ENCODE results near the gene RNF223. TPM values are rescaled to one million over a fixed set of nuclear protein-coding genes. Genes with fewer than 3 reads are reported as not detected.

RNF223 gene
- total RNA-seq, 1 donor from 2014 or later = 7.5 TPM

DNA sequence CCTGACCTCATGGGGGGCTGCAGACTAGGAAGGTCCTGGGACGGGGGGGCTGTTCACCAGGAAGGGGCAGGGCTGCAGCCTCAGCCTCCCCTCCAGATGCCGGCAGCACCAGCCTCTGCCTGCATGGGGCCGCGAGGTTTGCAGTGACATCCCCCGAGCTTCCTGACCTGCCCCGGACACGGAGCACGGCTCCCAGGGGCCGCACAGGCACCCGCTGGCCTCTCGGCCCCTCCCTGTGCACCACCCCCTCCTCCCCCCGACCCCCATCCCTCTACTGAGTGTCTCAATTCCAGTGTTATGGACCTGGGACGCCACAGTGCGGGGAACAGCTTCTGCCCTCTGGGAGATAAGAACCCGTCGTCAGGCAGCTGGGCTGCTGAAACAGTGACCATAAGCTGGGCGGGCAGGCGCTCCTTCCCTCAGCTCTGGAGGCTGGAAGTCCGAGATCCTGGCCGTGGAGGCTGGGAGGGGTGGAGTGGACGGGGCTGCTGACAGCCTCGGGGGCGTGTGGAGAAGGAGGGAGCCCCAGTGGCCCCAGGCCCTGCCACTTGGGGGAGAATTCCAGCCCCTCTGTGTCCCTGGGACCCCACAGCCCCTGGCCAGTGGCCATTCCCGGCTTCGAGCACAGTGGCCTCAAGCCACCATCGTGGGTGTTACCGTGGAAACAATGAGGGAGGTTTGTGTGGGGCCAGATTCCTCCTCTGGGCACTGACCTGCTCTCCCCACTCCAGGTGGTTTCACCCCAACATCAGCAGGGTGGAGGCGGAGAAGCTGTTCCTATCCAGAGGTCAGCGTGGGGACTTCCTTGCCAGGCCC, 11.6 kb downstream of the RNF223 start:
- TF ChIP-seq, protein P1, sequence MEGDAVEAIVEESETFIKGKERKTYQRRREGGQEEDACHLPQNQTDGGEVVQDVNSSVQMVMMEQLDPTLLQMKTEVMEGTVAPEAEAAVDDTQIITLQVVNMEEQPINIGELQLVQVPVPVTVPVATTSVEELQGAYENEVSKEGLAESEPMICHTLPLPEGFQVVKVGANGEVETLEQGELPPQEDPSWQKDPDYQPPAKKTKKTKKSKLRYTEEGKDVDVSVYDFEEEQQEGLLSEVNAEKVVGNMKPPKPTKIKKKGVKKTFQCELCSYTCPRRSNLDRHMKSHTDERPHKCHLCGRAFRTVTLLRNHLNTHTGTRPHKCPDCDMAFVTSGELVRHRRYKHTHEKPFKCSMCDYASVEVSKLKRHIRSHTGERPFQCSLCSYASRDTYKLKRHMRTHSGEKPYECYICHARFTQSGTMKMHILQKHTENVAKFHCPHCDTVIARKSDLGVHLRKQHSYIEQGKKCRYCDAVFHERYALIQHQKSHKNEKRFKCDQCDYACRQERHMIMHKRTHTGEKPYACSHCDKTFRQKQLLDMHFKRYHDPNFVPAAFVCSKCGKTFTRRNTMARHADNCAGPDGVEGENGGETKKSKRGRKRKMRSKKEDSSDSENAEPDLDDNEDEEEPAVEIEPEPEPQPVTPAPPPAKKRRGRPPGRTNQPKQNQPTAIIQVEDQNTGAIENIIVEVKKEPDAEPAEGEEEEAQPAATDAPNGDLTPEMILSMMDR (IDR thresholded peaks at IDR 0.05; ENCODE audit: insufficient read depth, low read length, poor library complexity, severe bottlenecking) = no peak
- Histone ChIP-seq H3K27me3 (ENCODE audit: control insufficient read depth, insufficient read depth, low read length) (peaks cover 2% of the 10 kb centered on the region), H3K36me3 (ENCODE audit: control insufficient read depth, insufficient read depth, low read length) (no peaks in the 10 kb centered on the region), H3K4me3 (ENCODE audit: low read depth, low read length) (no peak overlapping the region)
- DNase-seq (ENCODE audit: low read depth) = no peak

DNA sequence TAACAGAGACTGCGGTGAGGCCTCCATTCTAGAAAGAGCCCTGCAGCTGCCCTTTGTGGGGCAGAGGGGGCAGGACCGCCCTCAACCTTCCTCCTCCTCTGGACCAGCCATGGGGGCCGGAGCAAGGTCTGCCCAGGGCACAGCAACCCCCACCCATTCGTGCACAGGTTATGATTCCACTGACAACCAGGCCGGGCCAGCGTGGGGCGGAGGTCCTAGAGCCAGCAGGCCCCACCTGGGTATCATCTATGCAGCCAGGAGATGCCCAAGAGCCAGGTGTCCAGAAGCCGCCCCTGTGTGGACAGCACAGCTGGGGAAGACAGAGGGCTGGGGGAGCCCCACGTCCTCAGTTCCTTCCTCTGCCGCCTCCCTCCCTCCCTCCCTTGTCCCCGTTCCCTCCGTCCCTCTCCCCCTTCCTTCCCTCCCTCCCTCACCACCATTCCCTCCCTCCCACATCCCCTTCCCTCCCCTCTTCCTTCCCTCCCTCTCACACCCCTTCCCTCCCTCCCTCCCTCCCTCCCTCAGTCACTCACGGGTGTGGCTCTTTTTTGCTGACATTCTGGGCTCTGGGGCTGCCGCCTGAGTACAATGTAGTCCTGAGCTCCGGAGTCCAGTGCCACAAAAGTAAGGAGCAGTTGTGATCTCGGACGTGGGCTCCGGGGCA, 12.3 kb downstream of the RNF223 start:
- Histone ChIP-seq H3K4me3 (ENCODE audit: low read depth, low read length) (no peak overlapping the region), H3K36me3 (ENCODE audit: control insufficient read depth, insufficient read depth, low read length) (no peaks in the 10 kb centered on the region), H3K27me3 (ENCODE audit: control insufficient read depth, insufficient read depth, low read length) (peaks cover 2% of the 10 kb centered on the region)
- TF ChIP-seq, protein P1 (IDR thresholded peaks at IDR 0.05; ENCODE audit: insufficient read depth, low read length, poor library complexity, severe bottlenecking) = no peak
- DNase-seq (ENCODE audit: low read depth) = no peak

DNA sequence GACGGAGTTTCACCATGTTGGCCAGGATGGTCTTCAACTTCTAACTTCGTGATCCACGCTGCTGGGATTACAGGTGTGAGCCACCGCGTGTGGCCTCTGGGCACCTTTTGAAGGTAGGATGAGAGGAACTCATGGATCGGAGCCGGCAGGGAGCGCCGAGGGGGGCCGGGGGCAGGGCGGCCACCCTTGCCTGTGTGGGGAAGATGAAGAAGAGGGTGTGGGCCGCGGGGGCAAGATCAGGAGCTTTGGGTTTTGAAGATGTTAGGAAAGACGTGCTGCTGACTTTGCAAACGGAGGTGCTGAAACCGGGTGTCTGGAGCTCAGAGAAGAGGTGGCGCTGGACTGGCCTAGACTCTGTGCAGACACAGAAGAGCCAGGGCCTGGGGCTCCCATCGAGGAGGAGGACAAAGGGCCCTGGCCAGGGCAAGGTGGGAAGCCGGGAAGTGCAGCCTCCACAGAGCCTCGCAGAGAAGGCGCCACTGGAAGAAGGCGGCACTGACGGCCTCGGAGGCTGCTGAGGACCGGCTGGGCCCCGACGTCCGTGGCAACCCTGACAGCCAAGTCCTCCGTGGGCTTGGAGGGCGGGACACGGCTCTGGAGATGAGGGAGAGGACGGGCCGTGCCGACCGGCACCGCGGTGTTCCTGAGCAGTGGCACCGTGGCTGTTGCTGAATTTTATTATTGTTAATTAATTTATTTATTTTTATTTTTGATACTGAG, 13.7 kb downstream of the RNF223 start:
- H3K27me3 ChIP-seq (ENCODE audit: control insufficient read depth, insufficient read depth, low read length) = peaks cover 2% of the 10 kb centered on the region
- no peak for DNase-seq (ENCODE audit: low read depth)
- peak overlapping the region; percentile 16 for H3K4me3 ChIP-seq (ENCODE audit: low read depth, low read length)
- no peaks in the 10 kb centered on the region for H3K36me3 ChIP-seq (ENCODE audit: control insufficient read depth, insufficient read depth, low read length)
- TF ChIP-seq, protein P1 (IDR thresholded peaks at IDR 0.05; ENCODE audit: insufficient read depth, low read length, poor library complexity, severe bottlenecking) = no peak

DNA sequence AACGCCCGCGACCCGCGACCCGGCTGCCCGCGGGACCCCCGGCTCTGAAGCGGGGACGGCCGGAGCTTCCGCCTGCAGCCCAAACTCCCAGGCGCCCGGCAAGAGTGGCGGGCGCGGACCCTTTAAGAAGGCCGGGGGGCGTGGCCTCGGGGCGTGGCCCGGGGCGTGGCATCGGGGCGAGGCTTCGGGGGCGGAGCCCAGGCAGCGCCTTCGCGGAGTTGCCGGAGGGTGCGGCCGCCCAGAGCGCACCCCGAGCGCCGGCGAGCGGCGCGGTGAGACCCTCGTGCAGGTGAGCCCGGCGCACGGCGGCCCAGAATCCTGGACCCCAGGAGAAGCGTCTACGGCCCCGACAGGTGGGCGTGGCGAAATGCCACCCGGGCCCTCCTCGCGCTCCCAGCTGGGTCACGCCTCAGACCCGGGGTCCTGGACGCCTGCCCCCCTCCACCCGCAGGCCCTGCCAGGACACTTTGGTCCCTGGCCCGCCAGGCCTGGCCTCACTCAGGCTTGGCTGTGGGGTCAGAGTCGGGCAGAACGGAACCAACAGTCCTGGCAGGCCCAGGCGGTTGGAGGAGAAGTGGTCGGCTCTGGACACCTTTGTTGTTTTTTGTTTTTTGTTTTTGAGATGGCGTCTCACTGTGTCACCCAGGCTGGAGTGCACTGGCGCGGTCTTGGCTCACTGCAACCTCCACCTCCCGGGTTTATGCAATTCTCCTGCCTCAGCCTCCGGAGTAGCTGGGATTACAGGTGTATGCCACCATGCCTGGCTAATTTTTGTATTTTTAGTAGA, 14.4 kb downstream of the RNF223 start:
- Histone ChIP-seq H3K36me3 (ENCODE audit: control insufficient read depth, insufficient read depth, low read length) (peaks cover 3% of the 10 kb centered on the region), H3K4me3 (ENCODE audit: low read depth, low read length) (peak overlapping the region; percentile 63), H3K27me3 (ENCODE audit: control insufficient read depth, insufficient read depth, low read length) (peaks cover 2% of the 10 kb centered on the region)
- TF ChIP-seq, protein P1 (IDR thresholded peaks at IDR 0.05; ENCODE audit: insufficient read depth, low read length, poor library complexity, severe bottlenecking) = no peak
- DNase-seq (ENCODE audit: low read depth) = no peak

DNA sequence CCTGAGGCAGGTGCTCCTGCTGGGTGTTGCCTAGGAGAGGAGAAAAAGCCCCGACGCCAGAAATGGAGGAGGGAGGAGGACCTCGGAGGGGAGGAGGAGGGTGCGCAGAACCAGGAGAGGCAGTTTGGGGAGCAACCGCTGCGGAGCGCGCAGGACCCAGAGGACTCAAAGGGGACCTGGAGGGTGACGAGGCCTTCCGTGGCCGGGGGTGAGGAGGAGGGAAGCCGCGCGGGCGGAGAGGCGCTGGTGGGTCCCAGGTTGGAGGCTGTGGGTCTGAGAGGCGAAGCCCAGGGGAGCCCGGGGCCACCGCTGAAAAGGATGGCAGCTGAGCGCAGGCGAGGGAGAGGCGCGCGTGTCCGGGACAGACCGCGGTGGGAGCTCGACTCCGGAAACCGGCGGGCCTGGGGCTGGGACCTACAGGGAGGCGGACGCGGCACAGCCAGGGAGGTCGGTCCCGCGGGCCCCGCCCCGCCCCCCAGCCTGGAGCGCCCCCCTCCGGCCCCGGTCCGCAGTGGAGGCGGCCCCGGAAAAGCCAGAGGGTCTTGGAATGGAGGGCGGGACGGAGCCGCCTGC, 15.1 kb downstream of the RNF223 start:
- TF ChIP-seq, protein P1 (IDR thresholded peaks at IDR 0.05; ENCODE audit: insufficient read depth, low read length, poor library complexity, severe bottlenecking) = peak; percentile 2
- Histone ChIP-seq H3K27me3 (ENCODE audit: control insufficient read depth, insufficient read depth, low read length) (peaks cover 2% of the 10 kb centered on the region), H3K36me3 (ENCODE audit: control insufficient read depth, insufficient read depth, low read length) (peaks cover 3% of the 10 kb centered on the region), H3K4me3 (ENCODE audit: low read depth, low read length) (peak overlapping the region; percentile 63)
- DNase-seq (ENCODE audit: low read depth) = no peak
